Smooth muscle cell of the brain vasculature (primary cell): ENCODE measurements around the gene PER2.
A peak's percentile ranks its signal among the peaks of the same experiment; 100 is the strongest.

ENCODE experiments used
- DNase-seq: peaks from one replicate; pipeline ENCODE4 v3.0.0-alpha.2; 2012; ENCODE audit warnings: low read depth, low spot score

Gene PER2

GRCh38 chr2:238308177-238308576 lies 19.8 kb upstream of the PER2 start:
- no peak for DNase-seq

GRCh38 chr2:238306672-238306998 lies 18.2 kb upstream of the PER2 start:
- no peak for DNase-seq

- no peak for DNase-seq
These were observed 17.7 kb upstream of the PER2 start for GRCh38 chr2:238305965-238306671.

- DNase-seq: no peak
These were observed 16.9 kb upstream of the PER2 start for GRCh38 chr2:238305092-238305862.

- DNase-seq: no peak
These were observed 15.7 kb upstream of the PER2 start for GRCh38 chr2:238304116-238304515.

- DNase-seq: no peak
These were observed 14.3 kb upstream of the PER2 start for GRCh38 chr2:238302751-238303150.

GRCh38 chr2:238302087-238302486 lies 13.7 kb upstream of the PER2 start:
- DNase-seq: no peak

GRCh38 chr2:238299803-238300202 lies 11.4 kb upstream of the PER2 start:
- no peak for DNase-seq

- DNase-seq: no peak
These were observed 8.4 kb upstream of the PER2 start for GRCh38 chr2:238296638-238297457.

GRCh38 chr2:238295144-238296112 lies 7.0 kb upstream of the PER2 start:
- no peak for DNase-seq

- no peak for DNase-seq
These were observed 6.2 kb upstream of the PER2 start for GRCh38 chr2:238294393-238295143.

- no peak for DNase-seq
These were observed 5.6 kb upstream of the PER2 start for GRCh38 chr2:238294046-238294392.

GRCh38 chr2:238291550-238292281 lies 3.3 kb upstream of the PER2 start:
- no peak for DNase-seq

- DNase-seq: no peak
These were observed 2.5 kb upstream of the PER2 start for GRCh38 chr2:238290715-238291549.

GRCh38 chr2:238290091-238290509 lies 1.7 kb upstream of the PER2 start:
- DNase-seq: no peak

GRCh38 chr2:238289574-238289973 lies 1.2 kb upstream of the PER2 start:
- DNase-seq: no peak

- DNase-seq: peak; percentile 95
These were observed 502 bp upstream of the PER2 start for GRCh38 chr2:238288650-238289573.
